Islet of Langerhans (tissue), 1 donor: ENCODE data around the gene GRID1.
"Not testable (repeated sequence)": the region's sequence is repeated elsewhere in the genome, so short reads cannot be mapped to it uniquely, and the experiment has no call there.

Source experiments
- FAIRE-seq: peaks from one replicate; lab custom pipeline; 2011; peaks lifted over from hg19 to GRCh38; lab: Jason Lieb, UNC

Gene GRID1

GRCh38 chr10:86130041-86130440 is 236.6 kb downstream of the GRID1 start:
- no peak for FAIRE-seq

- FAIRE-seq, result no peak
Observed at GRCh38 chr10:86128360-86128759, 238.2 kb downstream of the GRID1 start.

GRCh38 chr10:86127274-86127819 is 239.2 kb downstream of the GRID1 start:
- no peak for FAIRE-seq

- FAIRE-seq, result no peak
Observed at GRCh38 chr10:86124734-86125133, 241.9 kb downstream of the GRID1 start.

- no peak for FAIRE-seq
Observed at GRCh38 chr10:86123715-86124114, 242.9 kb downstream of the GRID1 start.

GRCh38 chr10:86123304-86123703 is 243.3 kb downstream of the GRID1 start:
- no peak for FAIRE-seq

GRCh38 chr10:86122646-86123045 is 243.9 kb downstream of the GRID1 start:
- FAIRE-seq, result no peak

GRCh38 chr10:86121200-86121599 is 245.4 kb downstream of the GRID1 start:
- FAIRE-seq, result no peak

GRCh38 chr10:86117051-86117450 is 249.5 kb downstream of the GRID1 start:
- FAIRE-seq, result no peak

GRCh38 chr10:86113983-86114382 is 252.6 kb downstream of the GRID1 start:
- FAIRE-seq, result no peak

- no peak for FAIRE-seq
Observed at GRCh38 chr10:86113501-86113900, 253.1 kb downstream of the GRID1 start.

- no peak for FAIRE-seq
Observed at GRCh38 chr10:86113044-86113443, 253.6 kb downstream of the GRID1 start.

- no peak for FAIRE-seq
Observed at GRCh38 chr10:86111902-86112545, 254.6 kb downstream of the GRID1 start.

- no peak for FAIRE-seq
Observed at GRCh38 chr10:86110156-86110786, 256.3 kb downstream of the GRID1 start.

- no peak for FAIRE-seq
Observed at GRCh38 chr10:86109421-86109820, 257.2 kb downstream of the GRID1 start.

- no peak for FAIRE-seq
Observed at GRCh38 chr10:86108696-86109095, 257.9 kb downstream of the GRID1 start.

- FAIRE-seq, result not testable (repeated sequence)
Observed at GRCh38 chr10:86107611-86108310, 258.8 kb downstream of the GRID1 start.

- FAIRE-seq, result no peak
Observed at GRCh38 chr10:86107131-86107530, 259.5 kb downstream of the GRID1 start.

GRCh38 chr10:86106616-86107015 is 260.0 kb downstream of the GRID1 start:
- no peak for FAIRE-seq

- no peak for FAIRE-seq
Observed at GRCh38 chr10:86105640-86106039, 261.0 kb downstream of the GRID1 start.

- FAIRE-seq, result no peak
Observed at GRCh38 chr10:86105181-86105580, 261.4 kb downstream of the GRID1 start.

GRCh38 chr10:86104611-86105145 is 261.9 kb downstream of the GRID1 start:
- no peak for FAIRE-seq

- no peak for FAIRE-seq
Observed at GRCh38 chr10:86104156-86104555, 262.4 kb downstream of the GRID1 start.
